ENCODE measurements around the gene CPA4.
A peak's percentile ranks its signal among the peaks of the same experiment; 100 is the strongest.
"Not testable (repeated sequence)": the region's sequence is repeated elsewhere in the genome, so short reads cannot be mapped to it uniquely, and the experiment has no call there.

CPA4 gene

GRCh38 chr7:130292682-130293257 is at the start of gene CPA4:
TSS of gene CPA4 (plus strand) at chr7:130293161. CDS start at chr7:130293181, 20 bp downstream.
- DNase-seq: no peak

DNA sequence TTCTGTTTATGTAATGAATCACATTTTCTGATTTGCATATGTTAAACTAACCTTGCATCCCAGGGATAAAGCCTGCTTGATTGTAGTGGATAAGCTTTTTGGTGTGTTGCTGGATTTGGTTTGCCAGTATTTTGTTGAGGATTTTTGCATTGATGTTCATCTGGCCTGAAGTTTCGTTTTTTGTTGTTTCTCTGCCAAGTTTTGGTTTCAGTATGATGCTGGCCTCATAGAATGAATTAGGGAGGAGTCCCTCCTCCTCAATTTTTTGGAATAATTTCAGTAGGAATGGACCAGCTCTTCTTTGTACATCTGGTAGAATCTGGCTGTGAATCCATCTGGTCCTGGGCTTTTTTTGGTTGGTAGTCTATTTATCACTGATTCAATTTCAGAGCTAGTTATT is 49.5 kb upstream of the CPA4 start:
- not testable (repeated sequence) for DNase-seq

DNA sequence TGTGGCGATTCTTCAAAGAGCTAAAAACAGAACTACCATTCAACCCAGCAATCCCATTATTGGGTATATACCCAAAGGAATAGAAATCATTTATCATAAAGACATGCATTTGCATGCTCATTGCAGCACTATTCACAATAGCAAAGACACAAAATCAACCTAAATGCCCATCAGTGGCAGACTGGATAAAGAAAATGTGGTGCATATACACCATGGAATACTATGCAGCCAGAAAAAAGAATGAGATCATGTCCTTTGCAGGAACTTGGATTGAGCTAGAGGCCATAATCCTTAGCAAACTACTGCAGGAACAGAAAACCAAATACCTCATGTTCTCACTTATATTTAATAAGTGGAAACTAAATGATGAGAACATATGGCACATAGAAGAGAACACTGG is 46.5 kb upstream of the CPA4 start:
- not testable (repeated sequence) for DNase-seq

DNA sequence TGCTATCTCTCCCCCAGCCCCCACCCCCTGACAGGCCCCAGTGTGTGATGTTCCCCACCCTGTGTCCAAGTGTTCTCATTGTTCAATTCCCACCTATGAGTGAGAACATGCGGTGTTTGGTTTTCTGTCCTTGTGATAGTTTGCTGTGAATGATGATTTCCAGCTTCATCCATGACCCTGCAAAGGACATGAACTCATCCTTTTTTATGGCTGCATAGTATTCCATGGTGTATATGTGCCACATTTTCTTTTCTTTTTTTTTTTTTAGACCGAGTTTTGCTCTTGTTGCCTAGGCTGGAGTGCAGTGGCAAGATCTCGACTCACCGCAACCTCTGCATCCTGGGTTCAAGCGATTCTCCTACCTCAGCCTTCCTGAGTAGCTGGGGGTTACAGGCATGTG is 44.1 kb upstream of the CPA4 start:
- DNase-seq: not testable (repeated sequence)

DNA sequence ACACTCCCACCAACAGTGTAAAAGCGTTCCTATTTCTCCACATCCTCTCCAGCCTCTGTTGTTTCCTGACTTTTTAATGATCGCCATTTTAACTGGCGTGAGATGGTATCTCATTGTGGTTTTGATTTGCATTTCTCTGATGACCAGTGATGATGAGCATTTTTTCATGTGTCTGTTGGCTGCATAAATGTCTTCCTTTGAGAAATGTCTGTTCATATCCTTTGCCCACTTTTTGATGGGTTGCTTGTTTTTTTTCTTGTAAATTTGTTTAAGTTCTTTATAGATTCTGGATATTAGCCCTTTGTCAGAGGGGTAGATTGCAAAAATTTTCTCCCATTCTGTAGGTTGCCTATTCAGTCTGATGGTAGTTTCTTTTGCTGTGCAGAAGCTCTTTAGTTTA is 43.3 kb upstream of the CPA4 start:
- DNase-seq: not testable (repeated sequence)

GRCh38 chr7:130254555-130254954 is 38.4 kb upstream of the CPA4 start:
- no peak for DNase-seq

- DNase-seq: no peak
These were observed 36.3 kb upstream of the CPA4 start for GRCh38 chr7:130256704-130257103.

- DNase-seq: no peak
These were observed 34.4 kb upstream of the CPA4 start for GRCh38 chr7:130258494-130259078.

DNA sequence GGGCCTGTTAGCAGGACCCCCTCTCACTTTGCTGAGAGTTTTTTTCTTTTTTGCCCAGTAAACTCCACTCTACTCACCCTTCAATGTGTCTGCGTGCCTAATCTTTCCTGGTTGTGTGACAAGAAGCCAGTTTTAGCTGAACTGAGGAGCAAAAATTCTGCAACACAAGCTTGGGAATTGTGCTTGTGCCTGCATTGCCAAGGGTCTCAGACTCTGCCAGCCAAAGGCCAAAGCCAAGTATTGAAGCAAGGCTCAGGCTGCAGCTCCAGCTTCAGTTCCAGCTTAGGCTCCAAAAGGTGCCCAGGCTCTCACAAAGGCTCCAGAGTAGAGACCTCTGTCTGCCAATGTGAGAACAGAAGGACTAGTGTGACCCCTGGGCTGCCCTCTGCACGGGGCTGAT is 30.5 kb upstream of the CPA4 start:
- DNase-seq: no peak

GRCh38 chr7:130263130-130263529 is 29.8 kb upstream of the CPA4 start:
- DNase-seq: no peak

GRCh38 chr7:130266258-130266960 is 26.6 kb upstream of the CPA4 start, which contains the start of gene CPA2:
TSS of gene CPA2 (plus strand) at chr7:130266863. CDS start at chr7:130266882, 19 bp downstream.
- no peak for DNase-seq

GRCh38 chr7:130266961-130267321 is 26.0 kb upstream of the CPA4 start:
- DNase-seq: no peak

DNA sequence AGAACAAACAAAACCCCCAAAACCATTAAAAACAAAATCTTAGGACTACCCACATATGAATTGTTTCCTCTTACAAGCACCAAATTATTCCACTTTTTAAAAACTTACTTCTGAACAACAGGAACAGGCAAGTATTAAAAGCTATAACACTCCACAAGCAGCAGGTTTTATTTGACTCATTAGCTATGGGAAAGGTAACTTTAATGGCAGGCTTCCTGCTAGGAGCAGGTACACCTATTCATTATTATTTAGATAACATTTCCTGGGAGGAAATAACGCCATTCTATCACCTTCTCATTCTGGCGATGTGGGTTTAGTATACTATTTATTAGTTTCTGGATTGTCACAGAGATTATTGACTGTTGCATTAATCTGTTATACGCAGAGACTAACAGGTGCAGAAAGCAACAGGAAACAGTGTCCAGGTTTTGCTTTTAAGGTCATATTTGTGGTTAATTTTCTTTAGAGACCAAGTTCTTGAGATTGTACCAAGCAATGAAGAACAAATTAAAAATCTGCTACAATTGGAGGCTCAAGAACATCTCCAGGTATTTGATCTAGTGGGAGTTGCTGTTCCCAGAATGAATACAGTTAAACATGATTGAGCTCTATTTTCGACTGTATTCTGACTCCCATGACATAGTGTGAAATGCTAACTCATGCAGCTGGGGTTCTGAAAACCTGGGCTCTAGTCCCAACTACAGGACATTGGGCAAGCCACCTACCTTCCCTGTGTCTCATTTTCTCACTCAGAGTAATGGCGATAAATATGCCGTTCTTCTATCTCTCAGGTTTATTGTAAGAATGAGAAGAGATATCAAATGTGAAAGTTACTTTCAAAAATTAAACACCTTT is 24.3 kb upstream of the CPA4 start:
- DNase-seq: no peak

GRCh38 chr7:130269318-130269694 is 23.7 kb upstream of the CPA4 start:
- DNase-seq: no peak

DNA sequence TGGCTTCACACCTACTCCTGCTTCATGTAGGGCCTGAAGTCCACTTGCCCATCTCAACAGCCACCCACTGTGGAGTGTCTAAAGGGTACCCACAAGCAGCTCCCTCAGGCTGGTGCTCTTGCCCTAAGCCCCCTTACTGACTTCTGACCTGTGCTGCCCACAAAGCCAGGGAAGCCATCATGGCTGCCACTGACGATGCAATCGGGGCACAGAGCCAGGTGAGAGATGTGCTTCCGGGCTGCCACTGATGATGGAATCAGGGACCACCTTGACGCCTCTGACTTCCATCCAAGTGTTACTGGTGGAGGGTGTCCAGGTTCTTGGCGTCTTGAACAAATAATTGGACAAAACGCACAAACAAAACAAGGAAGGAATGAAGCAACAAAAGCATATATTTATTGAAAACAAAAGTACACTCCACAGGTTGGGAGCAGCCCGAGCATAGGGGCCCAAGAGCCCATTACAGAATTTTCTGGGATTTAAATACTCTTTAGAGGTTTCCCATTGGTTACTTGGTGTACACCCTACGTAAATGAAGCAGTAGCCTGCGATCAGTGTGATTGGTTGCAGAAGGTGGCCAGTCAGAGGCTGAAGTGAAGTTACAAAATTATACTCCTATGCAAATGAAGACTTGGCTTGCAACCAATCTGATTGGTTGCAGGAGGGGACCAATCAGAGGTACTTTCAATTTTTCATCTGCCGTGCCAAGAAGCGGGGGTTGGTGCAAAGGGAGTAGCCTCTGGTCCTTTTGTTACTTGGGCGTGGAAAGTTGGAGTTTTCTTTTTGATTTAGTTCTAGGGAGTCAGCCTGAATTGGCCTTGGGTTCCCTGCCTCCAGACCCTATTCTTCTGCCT is 21.8 kb upstream of the CPA4 start:
- DNase-seq: peak; percentile 44

GRCh38 chr7:130272381-130273080 is 20.4 kb upstream of the CPA4 start:
- DNase-seq: peak; percentile 71

- DNase-seq: peak; percentile 96
These were observed 19.7 kb upstream of the CPA4 start for GRCh38 chr7:130273081-130273932.

DNA sequence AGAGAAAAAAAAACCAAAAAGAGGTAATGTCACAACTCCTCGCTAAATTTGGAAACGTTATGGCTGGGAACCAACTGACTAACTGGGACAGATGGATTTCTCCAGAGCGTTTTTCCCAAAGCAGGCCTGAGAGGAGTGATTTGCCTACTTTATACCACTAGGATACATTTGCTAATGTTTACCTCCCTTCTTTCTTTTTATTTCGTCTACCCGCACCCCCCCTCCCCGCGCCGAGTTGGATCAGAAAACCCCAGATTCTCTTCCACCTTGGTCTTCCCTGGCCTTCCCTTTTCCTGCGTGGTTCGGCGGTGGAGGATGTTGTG is 19.1 kb upstream of the CPA4 start:
- peak; percentile 77 for DNase-seq

GRCh38 chr7:130274296-130274695 is 18.7 kb upstream of the CPA4 start:
- DNase-seq: no peak

DNA sequence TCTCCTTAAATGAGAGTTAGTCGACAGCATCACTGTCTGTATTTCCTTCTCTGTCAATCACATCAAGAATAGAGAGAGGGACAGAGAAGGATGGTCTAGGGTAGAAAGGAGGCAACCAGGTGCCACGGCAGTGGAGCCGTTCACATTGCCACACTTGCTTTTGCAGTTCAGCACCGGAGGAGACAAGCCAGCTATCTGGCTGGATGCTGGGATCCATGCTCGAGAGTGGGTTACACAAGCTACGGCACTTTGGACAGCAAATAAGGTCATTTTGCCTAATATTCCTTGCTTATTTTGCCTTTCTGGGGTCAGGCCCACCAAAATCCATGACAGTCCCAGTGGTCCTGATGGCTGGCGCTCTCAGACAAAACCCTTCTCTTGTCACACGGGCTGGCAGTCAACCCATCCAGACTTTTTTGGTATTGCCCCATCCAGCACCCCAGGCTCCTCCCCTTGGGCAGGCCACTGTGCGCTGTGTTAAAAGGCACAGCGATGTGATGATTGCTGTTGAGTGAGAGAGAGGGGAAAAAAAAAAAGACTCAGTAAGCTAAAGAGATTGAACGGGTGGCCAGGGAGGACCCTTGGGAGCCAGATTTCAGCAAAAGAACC is 17.9 kb upstream of the CPA4 start:
- peak; percentile 59 for DNase-seq
